ENCODE data around the gene ATP2A2.
A peak's percentile ranks its signal among the peaks of the same experiment; 100 is the strongest.

The ATP2A2 gene

DNA sequence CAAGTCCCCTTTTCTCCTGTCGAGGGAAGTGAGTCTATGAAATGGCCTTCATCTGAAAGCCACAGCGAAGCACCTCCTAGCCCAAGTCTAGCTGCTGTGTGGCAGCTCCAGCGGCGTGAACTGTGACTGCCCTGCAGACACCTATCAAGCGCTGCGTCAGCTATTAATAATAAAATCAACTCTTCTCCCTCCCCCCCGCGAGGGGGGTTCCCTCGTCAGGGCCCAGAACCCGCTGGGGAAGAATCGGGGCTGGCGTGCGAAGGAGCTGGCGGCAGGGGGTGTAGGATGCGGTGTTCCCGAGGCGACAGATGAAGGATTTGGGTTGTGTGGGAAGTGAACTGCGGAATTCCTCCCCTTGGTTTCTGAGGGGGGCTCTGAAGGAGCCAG lies 662 bp upstream of the ATP2A2 start:
- ChIA-PET POLR2A (interaction anchor here (0.6 to 1.0 kb wide), 4 partner anchors 9 to 1399 kb away, joined by 3 to 5 read pairs (median 4); no protein-coding TSS in a partner anchor), CTCF (interaction anchor here (0.7 to 2.5 kb wide), 6 partner anchors 9 to 177 kb away, joined by 3 to 8 read pairs (median 4); no protein-coding TSS in a partner anchor)
- DNase-seq (ENCODE audit: extremely low spot score), result peak; percentile 50
- TF ChIP-seq, protein P1, sequence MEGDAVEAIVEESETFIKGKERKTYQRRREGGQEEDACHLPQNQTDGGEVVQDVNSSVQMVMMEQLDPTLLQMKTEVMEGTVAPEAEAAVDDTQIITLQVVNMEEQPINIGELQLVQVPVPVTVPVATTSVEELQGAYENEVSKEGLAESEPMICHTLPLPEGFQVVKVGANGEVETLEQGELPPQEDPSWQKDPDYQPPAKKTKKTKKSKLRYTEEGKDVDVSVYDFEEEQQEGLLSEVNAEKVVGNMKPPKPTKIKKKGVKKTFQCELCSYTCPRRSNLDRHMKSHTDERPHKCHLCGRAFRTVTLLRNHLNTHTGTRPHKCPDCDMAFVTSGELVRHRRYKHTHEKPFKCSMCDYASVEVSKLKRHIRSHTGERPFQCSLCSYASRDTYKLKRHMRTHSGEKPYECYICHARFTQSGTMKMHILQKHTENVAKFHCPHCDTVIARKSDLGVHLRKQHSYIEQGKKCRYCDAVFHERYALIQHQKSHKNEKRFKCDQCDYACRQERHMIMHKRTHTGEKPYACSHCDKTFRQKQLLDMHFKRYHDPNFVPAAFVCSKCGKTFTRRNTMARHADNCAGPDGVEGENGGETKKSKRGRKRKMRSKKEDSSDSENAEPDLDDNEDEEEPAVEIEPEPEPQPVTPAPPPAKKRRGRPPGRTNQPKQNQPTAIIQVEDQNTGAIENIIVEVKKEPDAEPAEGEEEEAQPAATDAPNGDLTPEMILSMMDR (IDR thresholded peaks at IDR 0.05; ENCODE audit: control extremely low read depth, extremely low read depth, low read depth, missing control alignments), result no peak

DNA sequence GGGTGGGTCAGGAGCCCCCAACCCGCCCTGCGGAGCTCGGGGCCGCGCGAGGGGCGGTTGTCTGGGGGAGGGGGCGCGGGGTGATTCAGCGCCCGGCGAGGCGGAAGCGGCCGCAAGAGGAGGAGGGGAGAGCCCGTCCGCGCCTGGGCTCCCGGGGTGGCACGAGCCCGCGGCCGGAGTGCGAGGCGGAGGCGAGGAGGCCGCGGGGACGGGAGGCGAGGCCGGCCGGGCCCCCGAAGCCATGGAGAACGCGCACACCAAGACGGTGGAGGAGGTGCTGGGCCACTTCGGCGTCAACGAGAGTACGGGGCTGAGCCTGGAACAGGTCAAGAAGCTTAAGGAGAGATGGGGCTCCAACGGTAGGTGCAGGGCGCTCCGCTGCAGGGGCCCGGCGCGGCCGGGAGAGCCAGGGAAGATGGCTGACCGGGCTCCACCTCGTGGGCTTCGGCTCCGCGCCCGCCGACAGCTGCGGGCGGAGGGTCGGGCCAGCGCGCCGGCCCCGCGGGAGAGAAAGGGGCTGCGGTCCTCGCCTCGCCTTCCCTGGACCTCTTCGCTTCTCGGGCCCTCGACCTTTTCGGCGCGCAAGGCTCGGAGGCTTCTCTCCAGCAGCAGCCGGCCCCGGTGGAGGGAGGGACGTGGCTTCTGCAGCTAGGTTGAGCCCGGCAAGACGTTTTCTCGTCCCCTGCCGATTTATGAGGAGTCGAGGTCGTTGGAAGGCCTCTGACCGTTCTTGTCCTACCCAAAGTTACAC lies 677 bp downstream of the ATP2A2 start:
- ChIA-PET POLR2A (interaction anchor here (0.5 kb wide), 1 partner anchor 30 kb away, joined by 4 read pairs; no protein-coding TSS in a partner anchor), CTCF (interaction anchor here (2.5 kb wide), 1 partner anchor 150 kb away, joined by 8 read pairs; no protein-coding TSS in a partner anchor)
- peak; percentile 72 for DNase-seq (ENCODE audit: extremely low spot score)
- TF ChIP-seq, protein P1 (IDR thresholded peaks at IDR 0.05; ENCODE audit: control extremely low read depth, extremely low read depth, low read depth, missing control alignments), result no peak

DNA sequence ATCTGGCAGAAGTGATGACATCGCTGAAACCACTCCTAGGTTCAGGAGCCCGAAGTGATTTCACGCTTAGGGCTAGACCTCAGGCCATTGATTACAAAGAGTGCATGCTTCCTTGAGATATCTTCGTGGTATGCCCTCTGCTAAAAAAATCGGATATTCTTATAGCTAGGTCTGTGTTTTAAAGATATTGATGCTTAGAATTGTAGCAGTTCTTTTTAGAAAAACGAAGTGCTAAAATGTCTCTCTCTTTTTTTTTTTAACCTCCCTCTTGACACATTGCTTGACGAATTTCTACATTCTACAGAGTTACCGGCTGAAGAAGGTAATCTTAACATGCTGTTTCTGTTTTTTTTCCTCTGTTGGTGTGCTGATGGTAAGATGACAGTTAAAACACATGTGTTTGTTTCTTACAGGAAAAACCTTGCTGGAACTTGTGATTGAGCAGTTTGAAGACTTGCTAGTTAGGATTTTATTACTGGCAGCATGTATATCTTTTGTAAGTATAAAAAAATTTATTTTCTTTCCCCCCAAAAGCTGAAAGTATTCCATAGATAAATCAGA lies 1.3 kb downstream of the ATP2A2 start:
- POLR2A ChIA-PET, result interaction anchor here (0.5 kb wide), 1 partner anchor 29 kb away, joined by 4 read pairs; no protein-coding TSS in a partner anchor
- CTCF ChIA-PET, result interaction anchor here (0.9 to 2.5 kb wide), 3 partner anchors 29 to 149 kb away, joined by 3 to 8 read pairs (median 4); no protein-coding TSS in a partner anchor
- no peak for DNase-seq (ENCODE audit: extremely low spot score)
- TF ChIP-seq, protein P1 (IDR thresholded peaks at IDR 0.05; ENCODE audit: control extremely low read depth, extremely low read depth, low read depth, missing control alignments), result no peak

DNA sequence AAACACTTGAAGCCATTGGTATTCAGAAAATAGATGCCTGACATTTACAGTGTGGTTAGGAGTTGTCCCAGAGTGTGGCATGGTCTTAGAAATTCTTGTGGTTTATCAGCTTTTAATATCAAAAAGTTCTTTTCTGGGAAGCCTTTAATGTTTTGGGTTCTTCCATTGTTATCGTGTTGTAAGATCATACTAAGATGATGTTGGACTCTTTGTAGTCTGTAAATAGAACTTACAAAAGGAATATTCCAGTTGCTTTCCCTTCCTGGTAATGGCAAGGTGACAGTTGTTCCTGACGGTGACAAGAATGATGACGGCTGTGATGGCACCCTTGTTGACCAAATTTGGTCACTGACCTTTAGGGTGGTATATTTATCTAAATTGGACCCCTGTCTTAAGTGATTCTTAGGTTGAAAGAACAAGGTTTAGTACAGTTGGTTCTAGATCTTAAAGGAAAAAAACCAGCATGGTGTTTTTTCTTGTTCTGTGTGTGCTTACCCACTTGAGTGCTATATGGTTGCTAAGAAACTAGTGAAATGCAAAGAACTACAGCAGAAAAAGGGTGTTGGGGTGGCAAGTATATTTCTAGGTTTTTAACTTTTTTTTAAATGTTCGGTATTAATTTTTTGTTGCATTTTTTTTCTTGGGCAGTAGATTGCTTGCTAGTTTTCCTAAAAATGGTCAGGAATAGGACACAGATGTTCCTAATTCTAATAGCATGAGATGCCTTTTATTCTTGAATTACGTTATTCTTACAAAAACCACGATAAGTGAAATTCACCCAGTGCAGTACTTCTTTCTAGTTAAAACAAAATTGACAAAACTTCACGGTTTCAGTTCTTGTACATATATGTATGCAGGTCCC lies 2.1 kb downstream of the ATP2A2 start:
- no peak for DNase-seq (ENCODE audit: extremely low spot score)
- ChIA-PET CTCF (interaction anchor here (0.9 to 1.2 kb wide), 2 partner anchors 28 to 148 kb away, joined by 3 to 4 read pairs; no protein-coding TSS in a partner anchor), POLR2A (no interaction called here)
- TF ChIP-seq, protein P1 (IDR thresholded peaks at IDR 0.05; ENCODE audit: control extremely low read depth, extremely low read depth, low read depth, missing control alignments), result no peak

DNA sequence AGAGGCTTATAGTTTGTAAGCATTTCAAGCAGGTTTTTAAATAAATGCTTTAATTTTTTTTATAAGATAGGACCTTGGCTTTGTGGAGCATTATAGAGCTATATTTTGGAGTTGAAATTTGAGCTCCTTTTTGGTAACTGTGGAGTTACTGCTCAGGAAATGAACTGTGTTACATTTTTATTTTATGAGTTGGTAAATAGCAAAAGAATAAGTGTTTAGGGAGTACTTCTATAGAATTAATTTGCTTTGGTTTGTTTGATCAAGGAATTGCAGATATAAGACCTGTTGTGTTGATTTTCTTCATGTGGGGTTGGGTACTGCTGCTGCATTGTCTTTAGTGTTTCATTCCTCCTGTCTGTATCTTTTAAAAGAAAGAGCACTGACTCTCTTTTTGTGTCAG lies 3.5 kb downstream of the ATP2A2 start:
- TF ChIP-seq, protein P1 (IDR thresholded peaks at IDR 0.05; ENCODE audit: control extremely low read depth, extremely low read depth, low read depth, missing control alignments), result no peak
- no peak for DNase-seq (ENCODE audit: extremely low spot score)
- ChIA-PET POLR2A (no interaction called here), CTCF (interaction anchor here (1.2 kb wide), 1 partner anchor 11 kb away, joined by 3 read pairs; no protein-coding TSS in a partner anchor)

DNA sequence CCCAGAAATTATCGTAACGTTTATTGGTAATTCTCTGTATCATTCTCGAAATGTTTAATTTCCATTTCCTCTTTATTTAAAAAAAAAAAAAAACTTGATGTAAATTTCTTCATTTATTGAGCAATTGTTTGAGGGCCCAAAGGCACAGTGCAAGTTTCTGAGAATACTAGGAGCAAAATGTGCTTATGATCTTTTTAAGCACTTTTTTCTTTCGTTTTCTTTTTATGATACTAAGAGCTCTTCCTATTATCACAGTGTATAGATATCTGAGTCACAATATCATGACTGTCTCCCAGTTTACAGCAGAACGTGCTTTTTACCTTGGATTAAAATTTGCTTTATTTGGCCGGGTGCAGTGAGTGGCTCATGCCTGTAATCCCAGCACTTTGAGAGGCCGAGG lies 5.6 kb downstream of the ATP2A2 start:
- ChIA-PET POLR2A (interaction anchor here (0.5 kb wide), 1 partner anchor 231 kb away, joined by 4 read pairs; no protein-coding TSS in a partner anchor), CTCF (no interaction called here)
- DNase-seq (ENCODE audit: extremely low spot score), result no peak
- TF ChIP-seq, protein P1 (IDR thresholded peaks at IDR 0.05; ENCODE audit: control extremely low read depth, extremely low read depth, low read depth, missing control alignments), result no peak
